NCI-H2081 treated with DMSO at 0.1 percent for 48 hours (cell line): ENCODE results near the gene FRRS1.
A peak's percentile ranks its signal among the peaks of the same experiment; 100 is the strongest.
"Not testable (repeated sequence)": the region's sequence is repeated elsewhere in the genome, so short reads cannot be mapped to it uniquely, and the experiment has no call there.

Source experiments
- DNase-seq: peaks from one replicate; lab custom pipeline; 2025; lab: John Stamatoyannopoulos, UW

The FRRS1 gene, protein sequence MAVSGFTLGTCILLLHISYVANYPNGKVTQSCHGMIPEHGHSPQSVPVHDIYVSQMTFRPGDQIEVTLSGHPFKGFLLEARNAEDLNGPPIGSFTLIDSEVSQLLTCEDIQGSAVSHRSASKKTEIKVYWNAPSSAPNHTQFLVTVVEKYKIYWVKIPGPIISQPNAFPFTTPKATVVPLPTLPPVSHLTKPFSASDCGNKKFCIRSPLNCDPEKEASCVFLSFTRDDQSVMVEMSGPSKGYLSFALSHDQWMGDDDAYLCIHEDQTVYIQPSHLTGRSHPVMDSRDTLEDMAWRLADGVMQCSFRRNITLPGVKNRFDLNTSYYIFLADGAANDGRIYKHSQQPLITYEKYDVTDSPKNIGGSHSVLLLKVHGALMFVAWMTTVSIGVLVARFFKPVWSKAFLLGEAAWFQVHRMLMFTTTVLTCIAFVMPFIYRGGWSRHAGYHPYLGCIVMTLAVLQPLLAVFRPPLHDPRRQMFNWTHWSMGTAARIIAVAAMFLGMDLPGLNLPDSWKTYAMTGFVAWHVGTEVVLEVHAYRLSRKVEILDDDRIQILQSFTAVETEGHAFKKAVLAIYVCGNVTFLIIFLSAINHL

DNA sequence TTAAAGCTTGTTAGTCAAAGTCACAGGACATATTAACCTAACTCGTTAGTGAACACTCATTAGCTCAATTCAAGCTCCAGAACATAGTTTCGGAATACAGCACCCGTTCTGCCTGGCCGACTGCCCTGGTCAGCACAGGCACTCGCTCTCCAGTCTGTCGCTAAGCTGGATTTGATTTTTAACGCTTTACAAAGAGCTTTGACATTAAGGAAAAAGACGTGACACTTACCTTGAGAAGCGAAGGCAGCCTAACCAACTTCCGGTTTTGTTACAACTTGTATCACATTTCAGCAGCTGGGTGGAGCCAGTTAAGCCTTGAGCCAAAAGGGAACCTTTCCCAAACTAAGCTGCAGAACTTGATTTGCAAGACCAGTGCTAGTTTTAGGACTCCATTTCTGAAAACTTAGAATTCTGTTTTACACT, at the start of gene FRRS1:
Gene FRRS1 (minus strand): TSS at position 258 of the 423 bp plus-strand sequence. CDS start 17,867 bp downstream, outside the sequence.
- DNase-seq, result no peak

DNA sequence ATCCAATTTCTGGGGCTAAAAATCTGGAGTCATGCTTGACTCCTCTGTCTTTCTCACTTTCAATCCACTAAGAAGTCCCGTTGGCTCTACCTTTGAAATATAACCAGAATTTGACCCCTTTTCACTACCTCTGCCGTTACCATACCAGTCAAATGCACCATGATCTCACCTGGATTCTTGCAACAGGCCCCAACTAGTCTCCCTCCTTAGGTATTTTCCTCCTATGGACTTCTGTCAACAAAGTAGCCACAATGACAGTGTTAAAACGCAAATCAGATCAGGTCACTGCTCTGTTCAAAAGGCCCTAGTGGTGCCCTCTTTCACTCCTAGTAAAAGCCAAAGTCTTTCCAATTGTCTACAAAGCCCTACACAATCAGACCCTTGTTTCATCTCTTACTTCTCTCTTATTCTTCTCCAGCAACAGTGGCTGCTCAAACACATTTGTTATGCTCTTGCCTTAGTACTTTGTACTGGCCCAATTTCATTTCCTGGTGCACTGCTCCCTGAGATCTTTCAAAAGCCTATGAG, 48.0 kb upstream of the FRRS1 start:
- no peak for DNase-seq

DNA sequence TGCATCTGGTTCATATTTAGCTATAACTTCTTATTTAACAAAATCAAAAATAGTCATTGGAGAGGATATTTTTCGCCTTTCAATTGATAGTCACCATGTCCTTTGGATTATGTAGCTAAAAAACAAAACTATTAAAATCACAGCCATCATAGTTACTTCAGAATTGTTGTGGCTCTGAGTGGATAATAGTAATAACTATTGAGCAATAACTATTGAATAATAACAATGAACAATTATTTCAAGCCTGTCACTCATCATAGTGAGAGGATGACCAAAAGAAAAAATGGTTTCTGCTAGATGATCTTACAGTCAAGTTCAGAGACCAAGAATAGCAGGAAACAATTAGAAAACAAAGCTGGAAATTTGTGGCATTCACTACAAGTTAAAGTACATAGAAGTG, 45.3 kb upstream of the FRRS1 start:
- no peak for DNase-seq

DNA sequence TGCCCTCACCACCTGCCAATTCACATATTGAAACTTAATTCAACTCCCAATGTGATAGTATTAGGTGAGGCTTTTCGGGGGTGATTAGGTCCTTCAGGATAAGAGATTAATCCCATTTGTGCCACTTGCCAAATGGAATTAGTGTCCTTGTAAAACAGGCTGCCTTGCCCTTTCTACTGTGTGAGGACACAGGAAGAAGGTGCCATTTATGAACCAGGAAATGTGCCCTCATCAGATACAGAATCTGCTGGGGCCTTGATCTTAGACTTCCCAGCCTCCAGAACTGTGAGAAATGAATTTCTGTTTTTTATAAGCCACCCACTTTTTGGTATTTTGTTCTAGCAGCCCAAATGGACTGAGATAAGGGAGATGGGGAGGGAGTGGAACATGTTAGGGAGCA, 44.6 kb upstream of the FRRS1 start:
- no peak for DNase-seq

DNA sequence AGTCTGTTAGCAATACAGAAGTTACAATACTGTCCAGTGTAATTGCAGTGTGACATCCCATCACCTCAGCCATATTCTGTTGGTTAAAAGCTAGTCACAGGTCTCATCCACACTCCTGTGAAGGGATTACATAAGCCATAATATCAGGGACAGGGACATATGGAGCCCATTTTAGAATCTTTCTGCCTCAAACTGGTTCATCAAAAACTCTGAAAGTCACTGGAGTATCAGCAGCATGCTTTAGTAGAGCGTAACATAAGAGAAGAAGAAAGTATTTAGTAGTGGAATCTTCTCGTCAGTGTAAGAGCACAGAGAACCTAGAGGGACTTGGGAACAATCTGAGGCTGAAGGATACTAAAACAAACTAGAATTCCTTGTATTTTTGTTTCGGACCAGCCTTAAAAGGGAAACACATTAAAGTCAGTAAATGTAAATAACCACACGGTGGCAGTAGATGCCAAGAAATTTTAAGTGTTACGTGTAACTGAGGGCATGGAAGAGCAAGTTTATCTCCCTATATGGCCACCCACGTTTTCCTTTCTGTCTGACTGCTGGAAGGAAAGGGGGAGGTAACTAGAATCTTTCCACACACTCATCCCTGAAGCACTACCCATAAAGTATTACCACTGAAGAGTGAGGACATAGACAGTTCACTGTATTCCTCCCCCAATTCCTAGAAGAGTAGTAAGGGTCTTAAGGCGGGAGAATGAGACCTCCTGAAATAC, 42.1 kb upstream of the FRRS1 start:
- DNase-seq, result peak; percentile 12

DNA sequence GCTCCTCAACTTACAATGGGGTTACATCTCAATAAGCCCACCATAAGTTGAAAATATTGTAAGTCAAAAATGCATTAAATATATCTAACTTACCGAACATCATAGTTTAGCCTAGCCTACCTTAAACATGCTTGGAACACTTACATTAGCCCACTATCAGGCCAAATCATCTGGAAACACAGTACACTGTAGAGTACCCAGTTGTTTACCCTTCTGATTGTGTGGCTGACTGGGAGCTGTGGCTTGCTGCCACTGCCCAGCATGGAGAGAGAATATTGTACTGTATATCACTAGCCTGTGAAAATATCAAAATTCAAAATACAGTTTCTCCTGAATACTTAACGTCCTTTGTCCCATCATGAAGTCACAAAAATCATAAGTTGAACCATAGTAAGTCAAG, 40.4 kb upstream of the FRRS1 start:
- no peak for DNase-seq

DNA sequence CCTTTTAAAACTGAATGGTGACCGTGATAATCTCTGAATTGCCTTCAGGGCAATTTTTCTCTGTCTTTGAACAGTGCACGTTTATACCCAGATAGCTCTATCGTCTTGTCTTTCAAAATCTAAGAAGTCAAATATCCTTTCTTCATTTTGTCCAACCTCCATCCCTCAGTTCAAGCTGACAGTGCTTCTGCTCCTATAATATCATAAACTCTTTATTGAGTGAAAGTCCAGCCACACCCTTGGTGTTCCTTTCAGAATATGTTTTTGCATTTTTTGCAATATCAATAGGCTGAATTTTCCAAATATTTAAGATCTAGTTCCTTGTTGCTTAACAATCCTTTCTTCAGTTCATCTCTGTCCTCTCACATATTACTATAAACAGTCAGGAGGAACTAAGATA, 35.1 kb upstream of the FRRS1 start:
- no peak for DNase-seq

DNA sequence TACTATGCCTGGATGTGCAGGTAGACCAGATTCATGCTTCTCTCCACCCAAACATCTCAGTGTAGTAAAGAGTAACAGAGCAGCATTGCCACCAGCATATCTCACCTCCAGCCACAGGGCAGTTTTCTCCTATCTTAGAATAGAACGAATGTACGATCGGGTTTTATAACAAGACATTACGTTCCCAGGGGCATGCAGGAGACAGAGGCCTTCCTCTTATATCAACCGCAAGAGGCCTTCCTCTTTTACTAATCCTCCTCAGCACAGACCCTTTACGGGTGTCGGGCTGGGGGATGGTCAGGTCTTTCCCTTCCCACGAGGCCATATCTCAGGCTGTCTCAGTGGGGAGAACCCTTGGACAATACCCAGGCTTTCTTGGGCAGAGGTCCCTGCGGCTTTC, 27.4 kb upstream of the FRRS1 start:
- DNase-seq, result not testable (repeated sequence)

DNA sequence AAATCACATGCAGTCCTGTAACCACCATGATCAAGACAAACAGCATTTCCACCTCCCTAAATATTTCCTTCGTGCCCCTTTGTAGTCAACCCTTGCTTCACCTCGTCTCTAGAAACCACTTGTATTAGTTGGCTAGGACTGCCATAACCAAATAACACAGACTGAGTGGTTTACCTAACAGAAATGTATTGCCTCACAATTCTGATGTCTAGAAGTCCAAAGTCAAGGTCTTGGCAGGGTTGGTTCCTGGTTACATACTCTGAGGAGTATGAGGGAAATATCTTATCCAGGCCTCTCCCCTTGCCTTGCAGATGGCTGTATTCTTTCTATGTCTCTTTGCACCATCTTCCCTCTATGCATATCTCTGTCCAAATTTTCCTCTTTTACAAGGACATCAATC, 23.3 kb upstream of the FRRS1 start:
- no peak for DNase-seq

DNA sequence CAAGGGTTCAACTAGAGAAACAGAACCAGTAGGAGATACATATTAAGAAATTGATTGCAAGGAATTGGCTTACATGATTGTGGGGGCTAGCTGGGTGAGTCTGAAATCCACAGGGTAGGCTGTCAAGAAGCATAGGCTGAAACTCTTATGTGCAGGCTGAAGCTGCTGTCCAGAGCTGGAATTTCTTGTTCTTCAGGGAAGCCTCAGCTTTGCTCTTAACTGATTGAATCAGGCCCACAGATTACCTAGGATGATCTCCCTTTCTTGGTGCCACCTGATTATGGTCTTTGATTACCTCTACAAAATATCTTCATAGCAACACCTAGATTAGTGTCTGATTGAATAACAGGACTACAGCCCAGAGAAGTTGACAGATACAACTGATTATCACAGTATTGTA, 22.5 kb upstream of the FRRS1 start:
- no peak for DNase-seq

DNA sequence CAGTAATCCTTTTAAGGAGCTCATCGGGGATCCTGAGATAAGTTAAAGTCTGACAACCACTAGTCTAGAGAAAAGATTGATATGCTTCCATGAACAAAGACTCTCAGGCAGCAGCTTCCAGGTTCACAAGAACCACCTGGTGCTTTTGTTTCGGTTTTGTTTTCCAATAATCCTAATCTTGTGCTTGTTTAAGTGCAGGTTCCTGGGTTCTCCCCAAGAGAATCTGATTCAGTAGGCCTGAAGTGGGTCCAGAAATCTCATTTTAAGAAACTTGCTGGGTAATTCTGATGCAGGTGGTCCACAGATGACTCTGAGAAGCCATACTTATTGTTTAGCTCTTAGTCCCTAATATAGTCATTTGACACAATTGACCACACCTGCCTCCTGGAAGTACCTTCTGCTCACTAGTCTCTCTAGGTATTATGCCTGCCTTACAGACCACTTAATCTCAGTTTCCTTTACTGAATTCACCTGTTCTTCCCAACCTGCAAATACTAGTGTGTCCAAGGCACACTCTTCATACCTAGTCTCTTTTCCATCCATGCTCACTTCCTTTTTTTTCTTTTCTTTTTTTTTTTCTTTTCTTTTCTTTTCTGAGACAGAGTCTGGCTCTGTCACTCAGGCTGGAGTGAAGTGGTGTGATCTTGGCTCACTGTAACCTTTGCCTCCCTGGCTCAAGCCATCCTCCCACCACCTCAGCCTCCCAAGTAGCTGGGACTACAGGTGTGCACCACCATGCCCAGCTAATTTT, 20.5 kb upstream of the FRRS1 start:
- no peak for DNase-seq

DNA sequence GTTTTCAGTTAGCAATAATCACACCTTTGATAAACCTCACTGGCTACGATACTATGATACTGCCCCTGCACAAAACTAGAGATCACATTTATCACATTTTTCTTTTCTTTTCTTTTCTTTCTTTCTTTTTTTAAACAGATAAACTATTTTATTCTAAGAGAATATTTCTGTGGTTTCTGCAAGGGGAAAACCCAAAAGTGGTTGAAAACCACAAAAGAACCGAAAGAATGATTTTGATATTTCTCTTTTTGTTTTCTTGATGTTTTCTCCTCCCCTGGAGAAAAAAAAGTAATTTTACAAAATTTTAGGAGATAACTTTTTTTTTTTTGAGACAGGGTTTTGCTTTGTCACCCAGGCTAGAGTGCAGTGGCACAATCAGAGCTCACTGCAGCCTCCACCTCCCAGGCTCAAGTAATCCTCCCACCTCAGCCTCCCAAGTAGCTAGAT, 18.4 kb upstream of the FRRS1 start:
- no peak for DNase-seq

DNA sequence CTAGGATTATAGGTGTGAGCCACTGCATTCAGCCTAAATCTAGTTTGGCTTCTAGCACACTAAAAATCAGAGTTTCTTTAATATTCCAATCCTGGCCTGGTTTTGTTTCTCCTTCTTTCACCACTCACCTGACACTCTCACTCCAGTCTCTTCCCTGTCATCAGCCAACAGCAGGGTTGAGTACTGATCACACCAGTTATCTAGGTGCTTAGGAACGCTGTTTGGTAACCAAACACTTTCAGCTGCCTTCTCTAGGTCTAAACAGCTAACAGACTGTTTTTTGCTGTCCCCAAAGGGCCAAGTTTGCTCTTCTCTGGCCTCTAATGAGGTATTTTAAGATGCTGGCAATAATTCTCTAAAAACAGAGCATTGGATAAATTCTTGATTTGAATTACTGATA, 17.7 kb upstream of the FRRS1 start:
- no peak for DNase-seq

DNA sequence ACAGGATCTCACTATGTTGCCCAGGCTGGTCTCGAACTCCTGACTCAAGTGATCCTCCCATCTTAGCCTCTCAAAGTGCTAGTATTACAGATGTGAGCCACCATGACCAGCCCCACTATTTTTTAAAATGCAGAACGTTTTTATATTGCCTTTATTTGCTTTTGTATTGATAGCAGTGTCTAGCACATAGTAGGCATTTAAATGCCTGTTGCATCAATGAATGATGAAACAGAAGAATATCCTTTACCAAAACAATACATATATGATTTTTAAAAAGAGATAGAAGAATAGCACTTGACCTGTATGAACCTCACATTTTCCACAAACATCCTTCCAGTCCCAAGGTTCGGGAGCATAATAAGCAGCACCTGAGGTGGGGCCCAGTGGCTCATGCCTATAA, 16.5 kb upstream of the FRRS1 start:
- DNase-seq, result no peak

DNA sequence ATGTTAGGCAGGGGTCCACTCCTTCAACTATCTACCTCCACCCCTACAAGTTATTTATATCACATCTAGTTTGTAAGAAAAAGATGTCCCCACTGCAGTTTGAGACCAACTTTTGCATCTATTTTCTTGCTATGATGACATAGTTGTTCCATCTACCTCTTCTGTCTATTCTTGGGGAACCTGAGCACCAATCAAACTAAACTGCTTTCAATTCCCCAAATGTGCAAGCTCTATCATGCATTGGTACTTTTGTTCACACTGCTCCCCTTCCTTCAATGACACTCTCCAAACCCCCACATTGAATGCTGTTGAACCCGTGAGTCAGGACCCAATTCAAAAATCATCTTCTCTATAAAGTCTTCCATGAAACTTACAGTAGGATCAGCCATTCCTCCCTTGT, 16.0 kb upstream of the FRRS1 start:
- DNase-seq, result no peak

DNA sequence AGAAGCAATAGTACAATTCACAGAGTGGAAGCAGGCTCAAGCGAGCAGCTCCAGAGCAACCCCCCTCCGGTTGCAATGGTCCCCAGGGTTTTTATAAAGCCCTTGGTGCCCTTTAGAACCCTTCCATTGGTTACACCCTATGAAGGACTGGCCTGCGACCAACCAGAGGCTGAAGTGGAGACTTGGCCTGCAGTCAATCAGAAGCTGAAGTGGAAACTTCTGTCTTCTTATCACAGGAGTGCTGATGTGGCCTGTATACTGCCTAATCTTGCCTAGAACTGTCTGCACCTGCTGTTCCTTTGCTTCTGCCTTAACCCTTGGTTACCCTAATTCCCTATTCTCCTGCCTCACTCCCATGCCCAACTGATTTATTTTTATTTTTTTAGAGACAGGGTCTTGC, 15.4 kb upstream of the FRRS1 start:
- no peak for DNase-seq

DNA sequence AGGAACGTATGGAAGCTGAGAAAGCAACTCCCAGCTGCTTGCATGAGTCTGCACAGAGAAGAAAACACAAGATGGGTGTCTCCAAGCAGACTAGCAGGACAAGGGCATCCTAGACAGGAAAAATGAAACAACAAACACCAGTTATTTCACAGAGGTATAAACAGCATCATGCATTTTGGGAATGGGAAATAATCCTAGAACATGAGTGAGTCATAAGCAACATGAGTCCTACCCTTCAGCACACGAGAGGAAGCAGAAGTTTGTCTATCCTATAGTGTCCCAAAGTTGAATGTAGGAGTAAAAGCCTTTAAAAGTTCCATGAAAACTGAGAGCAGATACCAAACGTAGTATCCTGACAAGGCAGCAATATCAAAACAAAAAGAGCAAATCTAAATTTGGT, 11.3 kb upstream of the FRRS1 start:
- no peak for DNase-seq

DNA sequence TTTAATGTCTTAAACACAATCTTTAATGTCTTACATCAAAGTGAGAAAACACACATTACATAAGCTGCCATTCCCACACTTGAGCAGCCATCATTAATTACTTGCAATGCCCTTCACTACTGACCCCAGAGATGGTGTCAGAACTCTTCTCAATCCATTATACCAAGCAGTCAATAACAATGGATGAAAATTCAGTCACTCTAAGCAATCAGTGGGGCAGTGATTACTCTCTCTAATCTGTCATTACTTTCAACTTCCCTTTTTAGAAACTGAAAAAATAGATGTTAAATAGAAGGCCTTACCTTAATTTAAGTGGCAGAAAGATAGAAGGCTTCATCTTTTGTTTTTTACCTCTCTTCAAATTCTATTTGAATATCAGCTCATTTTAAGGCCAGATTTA, 9.7 kb upstream of the FRRS1 start:
- DNase-seq, result no peak

DNA sequence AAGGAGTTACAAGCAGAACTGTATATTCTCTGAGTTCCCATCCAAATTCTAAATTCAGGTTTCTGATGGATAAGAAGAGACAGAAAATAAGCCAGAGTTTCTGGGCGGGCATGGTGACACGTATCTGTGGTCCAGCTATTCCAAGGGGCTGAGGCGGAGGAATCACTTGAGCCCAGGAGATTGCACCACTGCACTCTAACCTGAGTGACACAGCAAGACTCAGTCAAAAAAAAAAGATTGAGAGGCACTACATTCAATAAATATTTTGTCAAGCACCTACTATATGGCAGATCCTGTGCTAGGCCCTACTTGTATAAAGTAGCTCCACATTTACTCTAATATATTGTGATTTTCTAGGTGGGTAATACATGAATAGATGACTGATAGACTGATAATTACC, 6.4 kb upstream of the FRRS1 start:
- no peak for DNase-seq

DNA sequence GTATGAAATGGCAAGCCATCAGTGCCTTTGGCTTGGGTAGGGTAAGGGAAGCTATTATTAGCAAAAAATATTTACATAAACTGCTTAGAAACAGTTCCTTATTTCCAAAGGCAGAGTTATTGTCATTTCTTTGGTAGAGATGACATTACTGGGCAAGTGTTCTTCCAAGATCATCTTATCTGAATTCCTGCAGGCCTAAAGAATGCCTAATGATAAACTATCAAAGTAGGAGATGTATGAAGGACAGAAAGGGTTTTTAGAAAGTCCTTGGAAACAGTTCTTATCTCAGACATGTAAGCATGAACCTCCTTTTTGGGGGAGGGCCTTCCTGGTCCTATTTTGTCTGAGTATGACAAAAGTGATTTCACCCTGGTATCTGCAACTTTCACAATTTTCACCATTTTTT, 5.1 kb upstream of the FRRS1 start:
- DNase-seq, result no peak

DNA sequence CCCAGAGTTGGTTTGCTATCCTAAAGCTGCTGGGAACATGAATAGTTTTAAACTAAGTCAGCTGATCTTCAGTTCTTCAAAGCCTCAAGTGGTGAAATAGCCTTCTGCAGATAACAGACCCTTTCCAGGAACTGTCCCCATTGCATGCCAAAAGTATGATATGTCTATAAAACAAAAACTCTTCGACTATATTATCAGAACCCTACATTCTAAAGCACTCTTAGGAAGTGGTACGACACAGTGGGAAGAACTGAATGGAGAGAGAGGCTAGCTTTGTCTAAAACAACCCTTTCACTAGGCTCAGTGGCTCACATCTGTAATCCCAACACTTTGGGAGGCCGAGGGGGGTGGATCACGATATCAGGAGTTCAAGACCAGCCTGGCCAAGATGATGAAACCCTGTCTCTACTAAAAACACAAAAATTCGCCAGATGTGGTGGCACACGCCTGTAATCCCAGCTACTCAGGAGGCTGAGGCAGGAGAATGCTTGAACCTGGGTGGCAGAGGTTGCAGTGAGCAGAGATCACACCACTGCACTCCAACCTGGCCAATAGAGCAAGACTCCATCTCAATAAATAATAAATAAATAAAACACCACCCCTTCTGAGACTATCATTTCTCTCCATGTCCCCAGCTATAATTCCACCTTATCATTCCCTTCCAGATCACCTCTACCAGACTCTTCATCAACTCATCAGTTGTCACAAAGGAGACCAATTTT, 2.2 kb upstream of the FRRS1 start:
- DNase-seq, result no peak
